Stimulated activated effector memory CD8-positive, alpha-beta T cell treated with anti-CD3 and anti-CD28 coated beads, Interleukin-12 subunit alpha, Interleukin-12 subunit beta, amount 100 ng/mL, for 72 hours (primary cell): ENCODE measurements around the gene MTG2.

Source experiments
- ATAC-seq: fragments of 150-1000 bp; cut with Tn5 transposase; 2 replicates; pipeline ENCODE4 v1.10.0; 2021
- DNase-seq, 2 donors: peaks; one replicate each; pipeline ENCODE4 v3.0.0; 2021 to 2022; ENCODE audit warnings: low spot score in 2 of 2
- H3K27ac Mint-ChIP-seq: one replicate; pipeline ENCODE4 v1.8.0; 2022; ENCODE audit warnings: mild to moderate bottlenecking, mixed read lengths
- H3K36me3 Mint-ChIP-seq: one replicate; pipeline ENCODE4 v1.8.0; 2022; ENCODE audit warnings: mild to moderate bottlenecking, mixed read lengths
- H3K4me1 Mint-ChIP-seq: one replicate; pipeline ENCODE4 v1.8.0; 2022; ENCODE audit warnings: mixed read lengths
- H3K4me3 Mint-ChIP-seq: one replicate; pipeline ENCODE4 v1.8.0; 2022; ENCODE audit warnings: mild to moderate bottlenecking, mixed read lengths
- H3K9me3 Mint-ChIP-seq: one replicate; pipeline ENCODE4 v1.8.0; 2022; ENCODE audit warnings: mixed read lengths

MTG2 gene

DNA sequence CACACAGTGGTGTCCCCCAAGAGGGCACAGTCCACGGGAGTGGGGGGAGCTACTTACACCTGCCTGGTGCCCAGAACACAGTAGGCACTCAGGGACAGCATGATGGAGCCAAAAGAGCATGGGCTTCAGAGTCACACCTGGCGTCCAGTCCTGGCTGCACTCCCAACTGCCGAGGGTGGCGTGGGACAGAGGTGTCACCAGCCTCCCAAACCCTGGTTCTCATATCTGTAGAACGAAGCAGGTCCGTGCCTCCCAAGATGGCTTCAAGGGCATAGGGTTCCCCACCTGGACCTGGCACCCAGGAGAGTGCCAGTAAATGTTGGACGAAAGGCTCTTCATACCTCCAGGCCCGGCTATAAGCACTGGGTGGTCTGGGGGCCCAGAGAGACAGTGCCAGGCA lies 28.4 kb downstream of the MTG2 start:
- Mint-ChIP-seq H3K27ac (no peak overlapping the region), H3K36me3 (no peaks in the 10 kb centered on the region), H3K4me1 (no peaks in the 10 kb centered on the region), H3K9me3 (no peaks in the 10 kb centered on the region), H3K4me3 (no peak overlapping the region)
- ATAC-seq (no peak), DNase-seq (no peak)

- no peaks in the 10 kb centered on the region for H3K36me3 Mint-ChIP-seq
- ATAC-seq = no peak
Observed at GRCh38 chr20:62211769-62212288, 29.0 kb downstream of the MTG2 start.

GRCh38 chr20:62212299-62212698 lies 29.5 kb downstream of the MTG2 start:
- H3K4me3 Mint-ChIP-seq = no peak overlapping the region
- DNase-seq (no peak), ATAC-seq (no peak)
- no peak overlapping the region for H3K27ac Mint-ChIP-seq
- H3K4me1 Mint-ChIP-seq = no peaks in the 10 kb centered on the region
- no peaks in the 10 kb centered on the region for H3K9me3 Mint-ChIP-seq
- H3K36me3 Mint-ChIP-seq = no peaks in the 10 kb centered on the region

More at GRCh38 chr20:62211769-62212288, 29.0 kb downstream of the MTG2 start:
- no peaks in the 10 kb centered on the region for H3K4me1 Mint-ChIP-seq
- no peak overlapping the region for H3K27ac Mint-ChIP-seq
- DNase-seq = no peak
- no peak overlapping the region for H3K4me3 Mint-ChIP-seq
- H3K9me3 Mint-ChIP-seq = no peaks in the 10 kb centered on the region

GRCh38 chr20:62214067-62214466 lies 31.2 kb downstream of the MTG2 start:
- no peak overlapping the region for H3K4me3 Mint-ChIP-seq

GRCh38 chr20:62215020-62215990 lies 32.5 kb downstream of the MTG2 start:
- Mint-ChIP-seq H3K36me3 (no peaks in the 10 kb centered on the region), H3K4me1 (peaks cover 6% of the 10 kb centered on the region), H3K9me3 (no peaks in the 10 kb centered on the region), H3K27ac (no peak overlapping the region), H3K4me3 (no peak overlapping the region)
- DNase-seq (no peak), ATAC-seq (no peak)

More at GRCh38 chr20:62214067-62214466, 31.2 kb downstream of the MTG2 start:
- ATAC-seq (no peak), DNase-seq (no peak)
- Mint-ChIP-seq H3K36me3 (no peaks in the 10 kb centered on the region), H3K4me1 (peaks cover 3% of the 10 kb centered on the region), H3K9me3 (no peaks in the 10 kb centered on the region), H3K27ac (no peak overlapping the region)

GRCh38 chr20:62215991-62216635 lies 33.3 kb downstream of the MTG2 start:
- ATAC-seq = no peak
- H3K4me1 Mint-ChIP-seq = peaks cover 6% of the 10 kb centered on the region
- no peaks in the 10 kb centered on the region for H3K9me3 Mint-ChIP-seq
- no peak overlapping the region for H3K27ac Mint-ChIP-seq
- no peak for DNase-seq
- H3K36me3 Mint-ChIP-seq = no peaks in the 10 kb centered on the region
- H3K4me3 Mint-ChIP-seq = no peak overlapping the region

DNA sequence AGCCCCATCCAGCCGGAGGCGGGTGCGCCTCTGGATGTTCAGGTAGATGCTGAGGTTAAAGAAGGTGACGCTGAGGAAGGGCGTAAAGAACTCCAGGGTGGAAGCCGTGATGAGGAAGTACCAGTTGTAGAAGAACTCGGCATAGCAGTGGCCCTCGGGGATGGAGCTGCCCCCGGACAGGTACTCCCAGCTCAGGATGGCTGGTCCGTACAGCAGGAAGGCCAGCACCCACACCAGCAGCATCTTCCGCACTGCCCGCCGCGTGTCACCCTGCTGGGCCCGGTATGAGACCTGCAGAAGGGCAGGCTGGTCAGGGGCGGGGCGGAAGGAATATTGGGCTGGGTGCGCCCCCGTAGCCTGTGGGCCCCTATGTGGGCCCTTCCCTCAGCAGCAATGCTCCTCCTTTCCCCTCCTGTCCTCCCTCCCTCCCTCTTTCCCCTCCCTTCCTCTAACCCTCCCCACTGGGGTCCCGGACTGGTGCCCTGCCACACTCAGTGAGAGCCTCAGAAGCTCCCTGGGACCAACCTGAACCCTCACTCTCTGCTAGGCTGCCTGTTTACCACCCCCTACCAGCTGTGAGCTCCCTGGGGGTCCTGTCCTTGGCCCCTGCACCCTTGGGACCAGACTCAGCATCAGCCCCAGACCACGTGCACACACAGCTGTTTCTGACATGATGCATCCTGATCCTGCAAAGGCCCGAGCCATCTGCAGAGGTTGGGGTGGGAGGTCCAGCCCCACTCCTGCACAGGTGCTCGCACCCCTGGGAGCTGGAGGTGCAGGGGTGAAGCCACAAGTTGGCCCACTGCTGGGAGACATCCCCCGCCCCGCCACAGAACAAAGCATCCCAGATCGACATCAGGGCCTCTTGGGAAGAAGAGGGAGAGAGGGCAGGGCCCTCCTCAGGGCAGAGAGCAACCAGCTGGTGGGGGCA lies 34.1 kb downstream of the MTG2 start:
- ATAC-seq = no peak
- Mint-ChIP-seq H3K4me1 (peaks cover 6% of the 10 kb centered on the region), H3K9me3 (no peaks in the 10 kb centered on the region), H3K4me3 (no peak overlapping the region), H3K36me3 (no peaks in the 10 kb centered on the region), H3K27ac (no peak overlapping the region)
- no peak for DNase-seq

DNA sequence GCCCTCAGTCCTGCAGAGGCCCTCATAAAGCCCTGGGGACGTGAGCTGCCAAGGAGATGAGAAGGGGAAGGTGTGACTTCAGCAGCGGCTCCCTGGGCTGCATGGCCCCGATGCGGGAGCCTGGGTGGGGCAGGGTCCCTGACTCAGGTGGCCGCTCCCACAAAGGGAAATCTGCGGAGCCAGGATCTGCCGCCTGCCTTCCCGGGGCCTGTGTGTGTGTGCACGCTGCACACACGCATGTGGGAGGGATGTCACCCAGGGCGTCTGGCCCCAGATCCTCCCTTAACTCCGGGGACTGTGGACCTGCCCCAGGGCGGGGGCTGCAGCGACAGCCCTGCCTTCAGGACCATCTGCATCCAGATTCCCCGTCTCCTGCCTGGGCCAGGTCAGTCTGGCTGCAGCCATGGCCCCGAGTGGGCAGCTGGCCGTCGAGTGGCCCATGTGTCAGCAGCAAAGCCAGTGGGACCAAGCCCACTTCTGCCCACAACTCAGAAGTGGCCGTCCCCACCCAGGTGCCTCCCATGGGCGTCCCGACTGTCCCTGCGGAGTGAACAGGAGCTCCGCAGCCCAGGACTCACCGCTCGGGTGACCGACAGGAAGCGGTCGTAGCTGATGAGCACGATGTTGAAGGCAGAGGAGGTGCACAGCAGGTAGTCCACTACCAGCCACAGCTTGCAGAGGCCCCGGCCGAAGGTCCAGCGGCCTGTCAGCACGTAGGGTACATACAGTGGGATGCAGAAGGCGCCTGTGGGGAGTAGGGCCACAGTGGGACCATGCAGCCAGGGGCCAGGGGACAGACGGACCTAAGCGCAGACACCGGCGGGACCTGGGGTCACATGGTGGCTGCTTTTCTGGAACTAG lies 35.3 kb downstream of the MTG2 start:
- ATAC-seq (no peak), DNase-seq (no peak)
- Mint-ChIP-seq H3K27ac (no peak overlapping the region), H3K9me3 (no peaks in the 10 kb centered on the region), H3K36me3 (no peaks in the 10 kb centered on the region), H3K4me3 (no peak overlapping the region), H3K4me1 (peaks cover 6% of the 10 kb centered on the region)

DNA sequence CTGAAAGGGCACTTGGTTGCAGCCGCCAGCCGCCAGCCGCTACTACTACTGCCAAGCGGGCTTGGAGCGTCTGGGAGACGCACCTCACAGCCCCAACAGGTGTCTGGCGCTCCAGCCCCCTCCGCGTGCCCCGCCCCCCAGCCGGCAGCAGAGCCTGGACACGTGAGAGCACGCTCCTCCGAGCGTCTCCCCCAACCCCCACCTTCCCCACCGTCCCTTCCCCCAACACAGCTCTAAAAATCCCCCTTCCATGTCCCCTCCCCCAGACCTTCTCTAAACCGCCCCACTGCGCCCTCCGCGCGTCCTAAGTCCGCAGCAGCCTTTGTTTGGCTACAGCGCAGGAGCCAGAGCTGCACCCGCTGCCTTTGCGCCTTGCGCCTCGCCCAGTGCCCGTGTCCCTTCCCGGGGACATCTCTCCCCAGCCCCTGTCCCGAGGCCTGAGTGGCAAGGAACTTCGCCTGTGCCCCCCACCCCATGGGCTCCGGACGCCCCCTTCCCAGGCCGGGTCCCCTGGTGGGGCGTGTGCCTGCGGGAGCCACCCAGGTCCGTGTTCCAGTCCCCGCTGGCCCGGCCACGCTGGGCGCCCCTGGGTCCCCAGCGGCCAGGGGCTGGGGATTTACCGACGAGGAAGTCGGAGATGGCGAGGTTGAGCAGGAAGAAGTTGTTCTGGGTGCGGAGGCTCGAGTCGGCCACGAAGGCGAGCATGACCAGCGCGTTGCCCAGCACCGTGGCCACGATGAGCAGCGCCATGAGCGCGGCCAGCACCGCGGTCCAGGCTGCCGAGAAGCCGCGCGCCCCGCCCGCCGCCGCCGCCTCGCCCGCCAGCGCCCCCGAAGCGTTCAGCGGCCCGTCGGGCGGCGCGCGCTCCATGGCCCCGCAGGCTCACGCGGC lies 36.5 kb downstream of the MTG2 start:
- Mint-ChIP-seq H3K4me3 (peak overlapping the region; percentile 36), H3K36me3 (no peaks in the 10 kb centered on the region), H3K9me3 (no peaks in the 10 kb centered on the region), H3K27ac (no peak overlapping the region), H3K4me1 (peaks cover 6% of the 10 kb centered on the region)
- DNase-seq = no peak
- no peak for ATAC-seq

DNA sequence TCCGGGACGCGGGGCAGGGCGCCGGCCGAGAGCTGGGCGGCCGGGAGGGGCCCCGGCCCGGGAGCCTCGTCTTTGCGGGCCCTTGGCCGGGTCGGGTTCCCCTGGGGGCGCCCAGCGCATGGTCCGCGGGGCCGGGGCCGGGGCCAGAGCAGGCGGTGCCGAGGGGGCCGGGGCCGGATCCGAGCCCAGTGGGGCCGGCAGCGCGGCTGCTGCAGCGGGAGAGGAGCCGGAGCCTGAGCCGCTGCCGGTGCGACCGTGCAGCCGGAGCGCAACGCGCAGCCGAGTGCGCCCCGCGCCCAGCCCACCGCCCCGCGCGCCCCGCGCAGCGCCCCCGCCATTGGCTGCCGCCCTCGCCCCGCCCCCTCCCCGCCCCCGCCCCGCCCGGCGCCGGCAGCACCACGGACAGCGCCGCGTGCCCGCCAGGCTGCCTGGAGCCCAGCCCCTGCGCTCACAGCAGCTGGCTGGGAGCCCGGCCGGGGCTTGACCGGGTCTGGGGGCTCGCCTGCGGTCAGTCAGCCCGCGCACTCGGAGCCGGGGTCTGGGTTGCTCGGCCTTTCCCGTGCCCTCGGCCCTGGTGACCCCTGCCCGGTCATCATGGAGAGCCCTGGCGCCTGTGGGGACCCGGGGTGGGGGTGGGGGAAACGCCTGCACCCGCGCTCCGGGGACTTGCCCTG lies 37.3 kb downstream of the MTG2 start, which contains the start of gene HRH3:
Gene HRH3 (minus strand): TSS at position 287 of the 674 bp plus-strand sequence. CDS start 308 bp downstream, outside the sequence.
- Mint-ChIP-seq H3K4me3 (peak within 1 kb of the TSS; percentile 36), H3K36me3 (no peaks in the 10 kb centered on the region), H3K9me3 (no peaks in the 10 kb centered on the region), H3K27ac (no peak within 1 kb of the TSS), H3K4me1 (peaks cover 6% of the 10 kb centered on the region)
- ATAC-seq (peak; percentile 42), DNase-seq (peak; percentile 27 to 66)

- no peak for ATAC-seq
- H3K4me3 Mint-ChIP-seq = no peak overlapping the region
- H3K4me1 Mint-ChIP-seq = peaks cover 6% of the 10 kb centered on the region
- DNase-seq = no peak
- no peaks in the 10 kb centered on the region for H3K9me3 Mint-ChIP-seq
- no peaks in the 10 kb centered on the region for H3K36me3 Mint-ChIP-seq
- no peak overlapping the region for H3K27ac Mint-ChIP-seq
Observed at GRCh38 chr20:62220666-62221568, 38.1 kb downstream of the MTG2 start.

- Mint-ChIP-seq H3K27ac (no peak overlapping the region), H3K4me1 (peaks cover 6% of the 10 kb centered on the region), H3K4me3 (no peak overlapping the region), H3K36me3 (no peaks in the 10 kb centered on the region), H3K9me3 (no peaks in the 10 kb centered on the region)
- ATAC-seq = no peak
- no peak for DNase-seq
Observed at GRCh38 chr20:62222266-62222850, 39.5 kb downstream of the MTG2 start.
